NCI-H2171 treated with DMSO at 0.1 percent for 48 hours (cell line): ENCODE measurements around the gene CCDC9.

Source experiments
- DNase-seq: peaks from one replicate; lab custom pipeline; 2025; lab: John Stamatoyannopoulos, UW

The CCDC9 gene

DNA sequence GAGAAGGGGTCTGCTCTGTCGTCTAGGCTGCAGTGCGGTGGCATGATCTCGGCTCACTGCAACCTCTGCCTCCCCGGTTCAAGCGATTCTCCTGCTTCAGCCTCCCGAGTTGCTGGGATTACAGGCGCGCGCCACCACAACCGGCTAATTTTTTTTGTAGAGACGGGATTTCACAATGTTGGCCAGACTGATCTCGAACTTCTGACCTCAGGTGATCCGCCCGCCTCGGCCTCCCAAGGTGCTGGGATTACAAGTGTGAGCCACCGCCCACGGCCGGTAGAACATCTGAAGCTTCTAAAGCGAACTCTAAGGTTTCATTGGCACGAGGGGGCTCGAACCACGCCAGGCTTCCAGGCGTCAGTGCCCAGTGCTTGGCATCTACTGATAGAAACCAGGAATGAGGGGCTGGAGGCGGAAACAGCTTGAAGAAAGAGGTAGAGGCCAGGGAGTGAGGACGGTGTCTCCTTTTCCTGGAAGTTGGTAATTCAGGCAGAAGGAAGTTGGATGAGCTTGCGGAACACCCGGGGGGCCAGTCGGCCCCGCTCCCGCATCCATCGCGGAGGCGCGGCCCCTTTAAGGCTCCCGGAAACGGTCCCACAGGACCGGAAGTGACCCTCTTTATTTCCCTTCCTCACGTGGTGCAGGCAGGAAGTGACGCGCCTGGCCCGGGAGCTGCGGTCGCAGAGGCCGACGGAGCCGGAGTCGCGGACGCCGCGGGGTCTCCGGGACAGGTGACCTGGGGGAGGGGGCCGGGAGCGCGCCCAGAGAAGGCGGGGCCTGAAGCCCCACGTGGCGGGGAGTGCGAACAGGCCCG, at the start of gene CCDC9:
CCDC9 (plus strand) TSS at position 647 of the 814 bp plus-strand sequence. CDS start 1,876 bp downstream, outside the sequence.
- peak; percentile 99 for DNase-seq

GRCh38 chr19:47209319-47210179, 46.8 kb upstream of the CCDC9 start:
- no peak for DNase-seq

DNA sequence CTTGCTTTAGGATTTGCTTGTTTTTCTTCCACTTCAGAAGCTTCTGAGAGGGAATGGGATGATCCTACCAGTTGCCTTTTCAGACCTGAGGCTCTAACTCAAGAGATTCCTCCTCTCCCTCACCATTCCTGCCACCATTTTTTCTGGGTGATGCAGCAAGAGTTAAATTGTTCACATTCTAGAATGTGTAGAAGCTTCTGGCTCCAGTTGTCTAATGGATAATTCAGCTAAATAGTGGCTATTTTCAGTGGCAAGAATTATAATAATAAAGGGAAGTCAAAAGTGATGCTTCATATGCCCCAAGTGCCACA, 46.2 kb upstream of the CCDC9 start:
- no peak for DNase-seq

DNA sequence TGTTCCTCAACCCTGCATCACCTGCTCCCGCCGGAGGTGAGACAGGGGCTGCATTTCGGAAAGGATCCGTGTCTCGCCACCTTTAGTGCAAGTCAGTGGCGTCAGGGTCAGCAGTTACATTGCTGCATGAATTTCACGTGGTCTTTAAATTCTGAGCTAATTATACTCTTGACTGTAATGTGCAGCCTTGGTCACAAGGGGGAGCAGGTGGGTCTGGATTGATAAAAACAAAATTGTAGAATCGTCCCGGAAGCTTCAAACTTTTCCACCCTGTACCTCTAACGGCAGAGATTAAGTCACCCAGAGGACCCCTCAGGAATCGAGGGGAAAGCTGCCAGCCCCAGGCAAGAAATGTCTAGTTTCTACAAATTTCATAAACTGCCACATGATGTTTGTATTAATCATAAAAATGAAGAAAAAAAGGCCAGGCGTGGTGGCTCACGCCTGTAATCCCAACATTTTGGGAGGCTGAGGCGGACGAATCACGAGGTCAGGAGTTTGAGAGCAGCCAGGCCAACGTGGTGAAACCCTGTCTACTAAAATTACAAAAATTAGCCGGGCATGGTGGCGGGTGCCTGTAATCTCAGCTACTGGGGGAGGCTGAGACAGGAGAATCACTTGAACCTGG, 45.5 kb upstream of the CCDC9 start:
- DNase-seq, result peak; percentile 67

- no peak for DNase-seq
These were observed 40.7 kb upstream of the CCDC9 start for GRCh38 chr19:47215581-47215980.

DNA sequence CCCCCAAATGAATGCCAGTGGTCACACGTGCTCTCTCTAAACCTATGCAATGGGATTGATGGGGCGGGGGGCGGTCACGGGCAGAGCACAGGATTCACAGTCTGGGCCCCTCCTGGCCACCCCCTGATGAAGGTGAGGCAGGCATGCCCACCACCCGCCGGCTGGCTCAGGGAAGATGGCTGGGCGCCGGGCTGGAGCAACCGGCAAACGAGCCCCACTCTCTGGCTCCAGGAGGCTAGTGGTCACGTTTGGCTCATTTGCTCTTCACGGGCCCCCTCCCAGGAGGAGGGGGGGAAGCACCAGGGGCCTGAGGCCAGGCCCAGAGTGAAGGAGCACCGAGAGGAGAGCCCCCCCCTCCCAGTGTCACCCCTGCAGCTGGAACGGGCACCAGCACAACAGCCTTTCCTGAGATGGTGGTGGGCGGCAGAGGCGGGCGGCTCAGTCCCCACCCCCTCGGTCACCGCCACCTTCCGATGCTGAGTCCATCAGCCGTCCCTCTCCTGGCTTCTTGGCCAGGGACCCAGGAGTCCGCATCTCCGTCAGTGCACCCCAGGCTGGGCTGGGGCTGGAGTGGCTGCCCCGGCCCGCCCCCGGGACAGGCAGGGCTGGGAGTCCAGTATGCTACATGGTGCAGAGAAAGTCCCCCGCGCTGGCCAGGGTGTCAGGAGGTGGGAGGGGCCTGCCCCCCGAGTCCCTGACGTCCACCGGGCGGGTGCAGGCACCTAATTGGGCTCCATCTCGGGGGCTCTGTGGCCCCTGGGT, 35.1 kb upstream of the CCDC9 start:
- DNase-seq, result no peak

GRCh38 chr19:47221890-47222289, 34.4 kb upstream of the CCDC9 start:
- DNase-seq, result no peak

DNA sequence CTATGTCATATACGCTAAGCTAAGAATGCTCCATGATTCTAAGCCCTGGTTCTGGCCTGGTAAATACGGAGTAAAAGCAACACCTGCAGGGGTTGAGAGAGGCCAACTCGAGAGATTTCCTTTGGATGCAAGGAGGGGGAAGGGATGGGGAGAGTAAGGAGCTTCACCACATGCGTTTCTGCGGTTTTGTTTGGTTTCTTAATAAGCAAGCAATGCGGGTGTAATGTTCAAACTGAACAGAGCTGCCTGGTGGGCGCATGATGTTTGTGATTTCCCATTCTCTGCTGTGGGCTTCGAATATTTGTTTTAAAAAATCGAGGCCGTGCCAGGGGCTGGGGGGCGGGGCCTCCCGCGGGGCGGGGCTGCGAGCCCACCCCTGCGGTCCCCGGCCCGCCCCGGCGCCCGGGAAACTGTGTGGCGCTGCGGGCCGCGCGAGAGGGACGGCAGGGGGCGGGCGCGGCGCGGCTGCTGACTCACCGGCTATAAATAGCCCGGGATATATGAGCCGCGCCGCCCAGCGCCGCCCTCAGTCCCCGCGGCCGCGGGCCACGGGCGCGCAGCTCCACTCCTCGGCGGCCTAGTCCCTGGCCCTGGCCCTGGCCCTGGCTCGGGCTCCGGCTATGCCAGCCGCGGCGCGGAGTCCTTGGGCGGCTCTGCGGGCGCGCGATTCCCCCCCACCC, 30.4 kb upstream of the CCDC9 start:
- peak; percentile 76 for DNase-seq

DNA sequence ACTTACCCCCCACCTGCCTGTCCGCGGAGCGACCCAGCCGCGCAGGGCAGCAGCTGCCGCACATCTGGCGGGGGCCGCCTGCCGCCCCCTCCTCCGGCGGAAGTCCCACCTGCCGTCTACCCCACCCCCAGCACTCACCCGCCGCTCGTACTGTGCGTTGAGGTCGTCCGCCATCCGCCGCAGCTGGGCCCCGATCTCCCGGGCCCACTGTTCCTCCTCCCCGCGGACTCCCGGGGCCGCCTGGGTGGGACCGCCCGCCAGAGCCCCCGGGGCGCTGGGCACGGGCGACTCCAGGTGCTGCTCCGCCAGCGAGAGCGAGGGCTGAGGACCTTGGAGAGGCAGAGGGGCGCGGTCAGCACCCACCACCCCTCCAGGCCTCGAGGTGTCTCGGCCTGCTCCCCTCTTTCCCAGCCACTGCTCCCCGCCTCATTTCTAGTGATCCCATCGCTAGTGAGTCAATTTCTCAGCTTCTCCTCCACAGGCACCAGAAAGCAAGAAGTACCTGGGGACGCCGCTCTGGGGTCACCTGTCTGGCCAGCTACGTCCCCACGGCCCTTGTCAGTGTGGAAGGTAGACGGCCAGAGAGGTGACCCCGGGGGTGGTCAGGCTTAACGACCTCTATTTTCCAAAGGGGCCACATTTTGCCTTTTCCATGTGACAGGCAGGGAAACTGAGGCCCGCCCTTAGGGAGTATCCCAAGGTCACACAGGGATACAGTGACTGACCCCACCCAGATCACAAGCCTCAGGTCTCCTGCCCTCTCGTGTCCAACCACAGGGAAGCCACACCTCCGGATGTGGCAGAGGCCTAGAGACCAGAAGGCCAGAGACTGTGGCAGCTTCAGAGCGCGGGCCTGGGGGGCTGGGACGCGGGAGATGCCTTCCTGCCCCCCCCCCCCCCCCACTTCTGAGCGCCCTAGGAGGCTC, 29.6 kb upstream of the CCDC9 start:
- peak; percentile 65 for DNase-seq

- peak; percentile 19 for DNase-seq
These were observed 28.8 kb upstream of the CCDC9 start for GRCh38 chr19:47227352-47228167.

DNA sequence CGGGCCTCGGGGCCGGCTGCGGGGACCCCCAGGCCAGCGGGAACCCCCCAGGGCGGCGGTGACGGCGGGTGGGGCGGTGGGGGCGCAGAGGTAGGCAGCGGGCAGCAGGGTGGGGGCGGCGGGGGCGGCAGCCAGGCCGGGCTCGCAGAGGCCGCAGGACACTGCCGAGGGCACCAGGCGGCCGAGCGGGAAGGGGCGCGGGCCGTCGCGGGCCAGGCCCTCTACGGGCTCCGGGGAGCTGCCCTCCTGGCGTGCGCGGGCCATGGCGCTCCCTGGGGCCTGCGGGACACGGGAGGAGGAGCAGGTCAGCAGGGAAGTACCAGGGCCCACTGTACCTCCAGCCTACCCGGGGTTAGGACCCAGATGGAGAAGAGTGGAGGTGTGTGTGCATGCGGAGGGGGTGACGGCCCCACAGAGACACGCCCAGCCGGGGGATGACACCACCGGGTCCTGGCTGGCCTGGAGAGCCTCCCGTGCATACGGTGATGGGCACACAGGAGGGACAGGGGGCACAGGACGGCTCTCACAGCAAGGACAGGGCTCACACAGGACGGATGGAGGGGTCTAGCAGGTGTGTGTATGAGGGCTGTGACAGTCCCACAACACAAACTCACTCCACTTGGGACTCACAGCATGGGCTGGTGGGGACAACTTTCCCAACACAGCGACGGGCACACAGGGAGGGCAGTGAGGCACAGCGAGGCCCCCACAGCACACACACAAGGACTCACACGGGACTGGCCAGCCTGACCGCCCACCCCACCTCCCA, 28.0 kb upstream of the CCDC9 start:
- no peak for DNase-seq

GRCh38 chr19:47228937-47229675, 27.2 kb upstream of the CCDC9 start:
- no peak for DNase-seq

DNA sequence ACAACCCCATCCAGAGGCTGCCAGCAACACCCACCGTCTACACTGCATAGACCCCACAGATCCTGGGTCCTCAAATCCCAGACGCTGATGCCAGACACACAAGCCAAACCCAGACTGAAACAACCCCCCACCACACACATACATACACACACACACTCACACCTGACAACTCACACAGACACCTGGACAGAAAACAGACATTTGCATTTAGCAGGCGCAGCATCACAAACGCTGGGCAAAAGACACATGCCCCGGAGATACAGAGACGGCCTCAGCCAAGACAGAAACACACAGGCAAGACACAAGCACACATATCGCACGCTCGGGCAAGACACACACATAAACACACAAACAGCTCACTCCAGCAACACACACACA, 26.7 kb upstream of the CCDC9 start:
- DNase-seq, result no peak

- no peak for DNase-seq
These were observed 26.0 kb upstream of the CCDC9 start for GRCh38 chr19:47230054-47230920.

DNA sequence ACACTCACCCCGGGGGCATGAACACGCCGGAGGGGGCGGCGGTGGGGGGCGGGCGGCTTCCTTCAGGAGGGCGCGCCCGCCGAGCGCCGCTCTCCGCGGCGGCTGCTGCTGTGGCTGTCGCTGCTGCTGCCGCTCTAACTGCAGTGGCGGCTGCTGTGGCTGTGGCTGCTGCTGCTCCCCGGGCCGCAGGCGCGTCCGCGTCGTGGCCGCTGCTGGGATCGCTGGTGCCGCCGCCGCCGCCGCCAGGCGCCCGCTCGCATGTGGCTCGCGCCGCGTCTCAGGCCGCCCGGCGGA, 25.5 kb upstream of the CCDC9 start, which contains the start of gene BBC3:
BBC3 (minus strand) TSS at position 279 of the 294 bp plus-strand sequence. CDS start 2,768 bp downstream, outside the sequence.
- DNase-seq, result no peak

DNA sequence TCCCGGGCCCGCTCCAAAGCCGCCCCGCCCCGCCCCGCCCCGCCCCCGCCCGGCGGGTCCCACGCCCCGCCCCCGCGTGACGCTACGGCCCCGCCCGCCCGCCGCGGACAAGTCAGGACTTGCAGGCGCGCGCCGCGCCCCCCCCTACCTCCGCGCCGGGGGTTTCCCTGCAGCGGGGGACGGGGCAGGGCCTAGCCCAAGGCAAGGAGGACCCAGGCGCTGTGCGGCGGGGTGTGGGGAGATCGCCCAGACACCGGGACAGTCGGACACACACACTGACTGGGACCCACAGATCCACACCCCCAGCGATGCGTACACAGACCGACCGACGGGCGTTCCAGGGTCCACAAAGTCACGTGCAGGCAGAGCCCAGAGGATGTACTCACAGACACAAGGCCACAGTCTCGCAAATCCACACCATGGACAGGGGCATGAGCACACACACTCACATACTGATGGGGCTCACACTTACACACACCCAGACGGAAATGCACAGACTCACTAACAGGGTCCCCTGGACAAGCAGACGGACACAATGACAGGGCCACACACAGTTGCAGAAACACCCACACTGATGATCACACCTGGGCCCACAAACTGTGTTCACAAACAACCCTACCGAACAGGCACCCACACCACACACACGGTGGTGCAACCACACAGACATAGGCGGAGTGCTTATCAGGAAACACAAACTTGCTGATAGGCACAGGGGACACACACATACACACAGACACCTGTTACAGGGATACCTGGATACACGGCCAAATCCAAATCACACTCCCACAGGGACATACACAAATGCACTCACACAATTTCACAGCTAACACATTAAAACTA, 24.9 kb upstream of the CCDC9 start:
- peak; percentile 30 for DNase-seq
